ENCODE results near the gene ADGRB3. TPM values are rescaled to one million over a fixed set of nuclear protein-coding genes. Genes with fewer than 3 reads are reported as not detected.

Gene ADGRB3
- total and polyA plus RNA-seq, 2 experiments from 2014 or later = not detected

DNA sequence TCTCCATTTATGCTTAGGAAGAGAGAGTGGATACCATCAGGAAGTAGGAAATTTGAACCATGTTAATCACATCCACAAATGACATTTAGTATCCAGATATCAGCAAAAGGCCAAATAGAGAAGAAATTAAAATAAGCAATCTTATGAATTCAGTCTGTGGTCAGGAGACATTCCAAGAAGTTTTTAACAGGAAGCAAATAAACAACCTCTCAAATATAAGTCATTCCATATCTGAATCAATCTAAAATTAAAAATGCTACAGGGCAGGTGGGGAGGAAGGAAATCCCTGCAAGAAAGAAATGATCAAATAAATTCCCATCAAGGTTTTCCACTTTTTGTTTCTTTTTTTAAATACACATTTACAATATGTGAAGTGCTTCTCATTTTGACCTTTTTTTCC lies 641.1 kb downstream of the ADGRB3 start:
- no peaks in the 10 kb centered on the region for H3K36me3 ChIP-seq (ENCODE audit: low read depth)
- no peaks in the 10 kb centered on the region for H4K20me1 ChIP-seq (ENCODE audit: insufficient read depth)
- H3K79me2 ChIP-seq (ENCODE audit: insufficient read depth) = no peaks in the 10 kb centered on the region
- no peaks in the 10 kb centered on the region for H3K27me3 ChIP-seq (replicated peaks; ENCODE audit: insufficient read depth)
- no peak overlapping the region for H3K27ac ChIP-seq
- H3F3A ChIP-seq (ENCODE audit: insufficient read depth) = no peaks in the 10 kb centered on the region
- H3K4me2 ChIP-seq (ENCODE audit: unreplicated experiment) = no peak overlapping the region
- no peaks in the 10 kb centered on the region for H3K9me3 ChIP-seq (ENCODE audit: low read depth)
- no peak overlapping the region for H3K9ac ChIP-seq
- H3K9me2 ChIP-seq (ENCODE audit: insufficient read depth) = no peaks in the 10 kb centered on the region
- no peak for TF ChIP-seq EZH2 (IDR thresholded peaks at IDR 0.05; ENCODE audit: insufficient read depth, poor library complexity, severe bottlenecking)
- TF ChIP-seq EZH2phosphoT487 (IDR thresholded peaks at IDR 0.05; ENCODE audit: insufficient read depth, low read depth) = no peak
- in situ Hi-C loops (cut with MboI) = no loop called here
- no peak overlapping the region for H3K4me3 ChIP-seq
- no peak overlapping the region for H2AFZ ChIP-seq
- no peaks in the 10 kb centered on the region for H3K4me1 ChIP-seq (ENCODE audit: insufficient read depth)
- no peak for DNase-seq

DNA sequence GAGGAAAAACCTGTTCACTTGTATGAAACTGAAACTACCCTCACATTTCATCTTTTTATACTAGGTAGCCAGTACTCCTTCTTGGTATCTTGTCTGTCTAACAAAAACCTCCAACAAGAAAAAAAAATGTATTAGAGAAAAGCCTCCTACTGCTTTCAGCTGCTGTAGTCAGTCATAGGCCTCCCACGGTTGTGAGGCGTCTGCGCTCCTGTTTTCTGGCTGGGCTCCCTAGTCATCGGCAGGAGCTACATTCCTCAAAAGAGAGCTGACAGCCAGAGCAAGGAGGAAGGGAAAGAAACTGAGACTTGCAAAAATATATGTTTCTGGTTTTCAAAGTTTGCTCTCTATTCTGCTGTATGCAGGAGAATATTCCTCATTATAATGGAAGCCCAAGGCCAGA lies 644.7 kb downstream of the ADGRB3 start:
- H3K27ac ChIP-seq = no peak overlapping the region
- H3K27me3 ChIP-seq (replicated peaks; ENCODE audit: insufficient read depth) = no peaks in the 10 kb centered on the region
- H3K9me3 ChIP-seq (ENCODE audit: low read depth) = no peaks in the 10 kb centered on the region
- TF ChIP-seq EZH2 (IDR thresholded peaks at IDR 0.05; ENCODE audit: insufficient read depth, poor library complexity, severe bottlenecking) (no peak), EZH2phosphoT487 (IDR thresholded peaks at IDR 0.05; ENCODE audit: insufficient read depth, low read depth) (no peak)
- WGBS, 2 experiments (ENCODE audit: low coverage in 1 of 2, low lambda C conversion rate in 2 of 2, missing lambda C conversion rate in 2 of 2) = 8 to 13% methylated on average over 4 of the region's 4 CpGs
- no peaks in the 10 kb centered on the region for H3F3A ChIP-seq (ENCODE audit: insufficient read depth)
- in situ Hi-C loops (cut with MboI) = no loop called here
- no peaks in the 10 kb centered on the region for H3K79me2 ChIP-seq (ENCODE audit: insufficient read depth)
- H2AFZ ChIP-seq = no peak overlapping the region
- no peak overlapping the region for H3K4me2 ChIP-seq (ENCODE audit: unreplicated experiment)
- no peaks in the 10 kb centered on the region for H3K36me3 ChIP-seq (ENCODE audit: low read depth)
- no peak overlapping the region for H3K4me3 ChIP-seq
- H4K20me1 ChIP-seq (ENCODE audit: insufficient read depth) = no peaks in the 10 kb centered on the region
- H3K4me1 ChIP-seq (ENCODE audit: insufficient read depth) = no peaks in the 10 kb centered on the region
- DNase-seq = no peak
- H3K9ac ChIP-seq = no peak overlapping the region
- no peaks in the 10 kb centered on the region for H3K9me2 ChIP-seq (ENCODE audit: insufficient read depth)

DNA sequence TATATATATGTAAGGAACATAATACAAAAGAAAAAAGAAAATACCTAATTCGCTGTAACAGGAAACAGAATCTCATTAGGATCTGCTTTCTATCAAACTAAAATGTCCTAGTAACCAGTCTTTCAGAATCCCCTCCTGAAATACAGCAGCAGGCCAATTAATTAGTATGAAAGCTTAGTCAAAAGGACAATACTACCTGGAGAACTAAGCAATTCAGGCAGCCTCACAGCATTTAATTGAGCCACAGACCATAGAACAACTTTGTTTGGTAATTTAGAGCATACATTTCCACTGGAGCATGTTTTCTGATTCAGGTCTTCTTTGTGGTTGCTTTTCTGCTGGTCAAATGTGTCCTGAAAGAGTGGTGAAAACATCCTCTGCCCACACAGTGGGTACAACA lies 645.8 kb downstream of the ADGRB3 start:
- Histone ChIP-seq H3K4me3 (no peak overlapping the region), H2AFZ (no peak overlapping the region), H3K79me2 (ENCODE audit: insufficient read depth) (no peaks in the 10 kb centered on the region), H3K36me3 (ENCODE audit: low read depth) (no peaks in the 10 kb centered on the region), H3K9me3 (ENCODE audit: low read depth) (no peaks in the 10 kb centered on the region), H3F3A (ENCODE audit: insufficient read depth) (no peaks in the 10 kb centered on the region), H3K9me2 (ENCODE audit: insufficient read depth) (no peaks in the 10 kb centered on the region), H4K20me1 (ENCODE audit: insufficient read depth) (no peaks in the 10 kb centered on the region), H3K9ac (no peak overlapping the region), H3K27me3 (replicated peaks; ENCODE audit: insufficient read depth) (no peaks in the 10 kb centered on the region), H3K27ac (no peak overlapping the region), H3K4me1 (ENCODE audit: insufficient read depth) (no peaks in the 10 kb centered on the region), H3K4me2 (ENCODE audit: unreplicated experiment) (no peak overlapping the region)
- no peak for DNase-seq
- TF ChIP-seq EZH2 (IDR thresholded peaks at IDR 0.05; ENCODE audit: insufficient read depth, poor library complexity, severe bottlenecking) (no peak), EZH2phosphoT487 (IDR thresholded peaks at IDR 0.05; ENCODE audit: insufficient read depth, low read depth) (no peak)
- 26 to 38% methylated on average over 1 of the region's 1 CpG for WGBS, 2 experiments (ENCODE audit: low coverage in 1 of 2, low lambda C conversion rate in 2 of 2, missing lambda C conversion rate in 2 of 2)
- in situ Hi-C loops (cut with MboI) = no loop called here

DNA sequence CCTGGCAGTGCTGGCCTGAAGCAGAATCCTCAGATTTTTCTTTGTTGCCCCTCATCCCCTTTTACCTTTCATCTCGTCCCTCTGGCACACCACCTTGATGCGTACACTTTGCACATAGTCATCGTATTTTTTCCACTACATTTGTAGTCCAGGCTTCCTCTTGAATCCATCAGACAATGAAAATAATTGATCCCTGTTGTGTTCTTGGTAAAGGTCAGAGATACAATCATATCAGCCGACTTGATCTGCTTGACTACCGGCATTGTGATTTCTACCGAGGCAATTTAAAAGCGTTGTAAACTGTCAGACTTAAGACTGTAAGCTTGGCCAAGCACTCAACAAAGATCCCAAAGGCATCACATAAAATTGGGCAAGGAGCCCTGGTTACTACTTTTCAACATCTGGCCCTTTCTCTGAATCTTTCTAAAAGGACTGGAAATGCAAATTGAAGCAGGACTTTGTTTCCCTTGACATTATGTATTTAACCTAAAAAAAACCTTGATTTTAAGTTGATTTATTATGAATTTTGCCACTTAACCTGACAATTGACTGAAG lies 649.2 kb downstream of the ADGRB3 start:
- H3K4me3 ChIP-seq = no peak overlapping the region
- no peak overlapping the region for H2AFZ ChIP-seq
- no peaks in the 10 kb centered on the region for H3F3A ChIP-seq (ENCODE audit: insufficient read depth)
- in situ Hi-C loops (cut with MboI) = no loop called here
- H3K79me2 ChIP-seq (ENCODE audit: insufficient read depth) = no peaks in the 10 kb centered on the region
- H3K9me3 ChIP-seq (ENCODE audit: low read depth) = no peaks in the 10 kb centered on the region
- no peaks in the 10 kb centered on the region for H3K9me2 ChIP-seq (ENCODE audit: insufficient read depth)
- no peak for DNase-seq
- no peaks in the 10 kb centered on the region for H3K36me3 ChIP-seq (ENCODE audit: low read depth)
- no peaks in the 10 kb centered on the region for H3K4me1 ChIP-seq (ENCODE audit: insufficient read depth)
- H3K4me2 ChIP-seq (ENCODE audit: unreplicated experiment) = no peak overlapping the region
- TF ChIP-seq EZH2 (IDR thresholded peaks at IDR 0.05; ENCODE audit: insufficient read depth, poor library complexity, severe bottlenecking) = no peak
- TF ChIP-seq EZH2phosphoT487 (IDR thresholded peaks at IDR 0.05; ENCODE audit: insufficient read depth, low read depth) = no peak
- H3K9ac ChIP-seq = no peak overlapping the region
- 20 to 31% methylated on average over 7 of the region's 7 CpGs for WGBS, 2 experiments (ENCODE audit: low coverage in 1 of 2, low lambda C conversion rate in 2 of 2, missing lambda C conversion rate in 2 of 2)
- no peaks in the 10 kb centered on the region for H3K27me3 ChIP-seq (replicated peaks; ENCODE audit: insufficient read depth)
- no peaks in the 10 kb centered on the region for H4K20me1 ChIP-seq (ENCODE audit: insufficient read depth)
- H3K27ac ChIP-seq = no peak overlapping the region

DNA sequence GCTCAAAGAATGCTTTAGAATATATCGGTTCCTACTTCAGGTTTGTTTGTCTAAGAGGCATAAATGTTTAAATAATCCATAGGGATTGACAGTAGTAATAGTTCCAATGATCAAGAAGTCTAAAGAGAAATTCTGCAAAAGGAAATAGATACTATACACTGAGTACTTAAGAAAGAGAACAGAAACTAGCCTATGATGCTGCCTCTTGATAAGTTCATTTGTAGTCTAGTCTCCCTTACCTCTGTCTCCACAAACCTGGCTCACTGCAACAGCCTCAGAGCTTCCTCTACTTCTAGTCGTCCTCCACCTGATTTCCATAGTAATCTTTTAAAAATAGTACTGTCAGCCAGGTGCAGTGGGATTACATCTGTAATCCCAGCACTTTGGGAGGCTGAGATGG lies 650.0 kb downstream of the ADGRB3 start:
- H3K79me2 ChIP-seq (ENCODE audit: insufficient read depth) = no peaks in the 10 kb centered on the region
- H3K4me2 ChIP-seq (ENCODE audit: unreplicated experiment) = no peak overlapping the region
- 10 to 20% methylated on average over 2 of the region's 2 CpGs for WGBS, 2 experiments (ENCODE audit: low coverage in 1 of 2, low lambda C conversion rate in 2 of 2, missing lambda C conversion rate in 2 of 2)
- H3K27ac ChIP-seq = no peak overlapping the region
- no peak for TF ChIP-seq EZH2phosphoT487 (IDR thresholded peaks at IDR 0.05; ENCODE audit: insufficient read depth, low read depth)
- TF ChIP-seq EZH2 (IDR thresholded peaks at IDR 0.05; ENCODE audit: insufficient read depth, poor library complexity, severe bottlenecking) = no peak
- no peak overlapping the region for H3K4me3 ChIP-seq
- DNase-seq = no peak
- no peaks in the 10 kb centered on the region for H3K36me3 ChIP-seq (ENCODE audit: low read depth)
- in situ Hi-C loops (cut with MboI) = no loop called here
- H3K9me3 ChIP-seq (ENCODE audit: low read depth) = no peaks in the 10 kb centered on the region
- no peaks in the 10 kb centered on the region for H3K9me2 ChIP-seq (ENCODE audit: insufficient read depth)
- H3K9ac ChIP-seq = no peak overlapping the region
- H3K27me3 ChIP-seq (replicated peaks; ENCODE audit: insufficient read depth) = no peaks in the 10 kb centered on the region
- no peaks in the 10 kb centered on the region for H3K4me1 ChIP-seq (ENCODE audit: insufficient read depth)
- no peak overlapping the region for H2AFZ ChIP-seq
- H3F3A ChIP-seq (ENCODE audit: insufficient read depth) = no peaks in the 10 kb centered on the region
- H4K20me1 ChIP-seq (ENCODE audit: insufficient read depth) = no peaks in the 10 kb centered on the region
